Fibroblast of villous mesenchyme (primary cell): Measurements from ENCODE around the gene HNRNPA1L2. TPM values are rescaled to one million over a fixed set of nuclear protein-coding genes. Genes with fewer than 3 reads are reported as not detected.
A peak's percentile ranks its signal among the peaks of the same experiment; 100 is the strongest.
"Not testable (repeated sequence)": the region's sequence is repeated elsewhere in the genome, so short reads cannot be mapped to it uniquely, and the experiment has no call there.

Experiments used
- DNase-seq: peaks from one replicate; pipeline ENCODE4 v3.0.0-alpha.2; 2010; ENCODE audit warnings: low read depth
- H3K4me3 ChIP-seq: 2 replicates; pipeline ENCODE4 v1.5.1; 2011; ENCODE audit warnings: low read depth, mild to moderate bottlenecking, low read length
- CTCF ChIP-seq: IDR thresholded peaks from 2 replicates; pipeline ENCODE4 v1.5.1; 2012; ENCODE audit warnings: low read depth, mild to moderate bottlenecking, low read length; ENCODE audit not compliant: insufficient read depth
- total RNA-seq: library from RNA; depleted of rRNA; stranded (reverse); fragments of >200 nt; gene quantifications from 2 replicates; pipeline ENCODE4 v1.2.3, GENCODE V29; 2012

Gene HNRNPA1L2
- total RNA-seq, 1 donor = 3.0 TPM

- TF ChIP-seq CTCF = peak; percentile 46
- DNase-seq = peak; percentile 61
- not testable (repeated sequence) for H3K4me3 ChIP-seq
These were observed 33.1 kb upstream of the HNRNPA1L2 start for GRCh38 chr13:52609013-52609606.

- DNase-seq, H3K4me3 ChIP-seq: not testable (repeated sequence)
These were observed 32.1 kb upstream of the HNRNPA1L2 start for GRCh38 chr13:52610158-52610557.

- no peak for TF ChIP-seq CTCF
- H3K4me3 ChIP-seq = no peak overlapping the region
- no peak for DNase-seq
These were observed 27.0 kb upstream of the HNRNPA1L2 start for GRCh38 chr13:52615134-52615801.

GRCh38 chr13:52615812-52616211 is 26.4 kb upstream of the HNRNPA1L2 start:
- no peak for TF ChIP-seq CTCF
- DNase-seq = no peak
- H3K4me3 ChIP-seq = no peak overlapping the region

GRCh38 chr13:52617070-52618060 is 24.9 kb upstream of the HNRNPA1L2 start:
- peak overlapping the region; percentile 89 for H3K4me3 ChIP-seq
- DNase-seq = peak; percentile 79
- no peak for TF ChIP-seq CTCF

- H3K4me3 ChIP-seq = peak overlapping the region; percentile 27
These were observed 11.0 kb upstream of the HNRNPA1L2 start for GRCh38 chr13:52631083-52631690.

GRCh38 chr13:52638666-52639328 is 3.4 kb upstream of the HNRNPA1L2 start:
- no peak for DNase-seq

More at GRCh38 chr13:52631083-52631690, 11.0 kb upstream of the HNRNPA1L2 start:
- DNase-seq = peak; percentile 40

More at GRCh38 chr13:52638666-52639328, 3.4 kb upstream of the HNRNPA1L2 start:
- TF ChIP-seq CTCF = no peak
- H3K4me3 ChIP-seq = no peak overlapping the region
